Activated T-helper 2 cell treated with anti-CD3 and anti-CD28 coated beads, Interferon-gamma antibody, Interleukin-2, Interleukin-4, amounts not matched to agents 10 μg/mL and 5 μg/mL and 100 μg/mL, durations not matched to agents 14 hours and 24 hours and 36 hours (primary cell): ENCODE measurements around the gene CCDC170. TPM values are rescaled to one million over a fixed set of nuclear protein-coding genes. Genes with fewer than 3 reads are reported as not detected.

Experiments
- DNase-seq: peaks from one replicate; pipeline ENCODE4 v3.0.0; 2021; ENCODE audit warnings: low spot score
- H3K27ac Mint-ChIP-seq: one replicate; pipeline ENCODE4 v1.8.0; 2021; ENCODE audit warnings: mixed read lengths
- H3K27me3 Mint-ChIP-seq: one replicate; pipeline ENCODE4 v1.8.0; 2021; ENCODE audit warnings: low read depth, mixed read lengths
- H3K36me3 Mint-ChIP-seq: one replicate; pipeline ENCODE4 v1.8.0; 2021; ENCODE audit warnings: low read depth, mixed read lengths
- H3K4me1 Mint-ChIP-seq: one replicate; pipeline ENCODE4 v1.8.0; 2021; ENCODE audit warnings: low read depth, mixed read lengths
- H3K4me3 Mint-ChIP-seq: one replicate; pipeline ENCODE4 v1.8.0; 2021; ENCODE audit warnings: low read depth, mild to moderate bottlenecking, moderate library complexity, mixed read lengths
- H3K9me3 Mint-ChIP-seq: one replicate; pipeline ENCODE4 v1.8.0; 2021; ENCODE audit warnings: mixed read lengths
- intact Hi-C: fragments of 100-400 bp; cut with micrococcal nuclease; formaldehyde crosslinking; loops from one replicate; pipeline ENCODE4 v1.15.1; 2023
- total RNA-seq: library from RNA; stranded (reverse); gene quantifications from 2 replicates; pipeline ENCODE4 v1.2.3, GENCODE V29; 2022

The CCDC170 gene
- total RNA-seq, 1 donor from 2014 or later = not detected

DNA sequence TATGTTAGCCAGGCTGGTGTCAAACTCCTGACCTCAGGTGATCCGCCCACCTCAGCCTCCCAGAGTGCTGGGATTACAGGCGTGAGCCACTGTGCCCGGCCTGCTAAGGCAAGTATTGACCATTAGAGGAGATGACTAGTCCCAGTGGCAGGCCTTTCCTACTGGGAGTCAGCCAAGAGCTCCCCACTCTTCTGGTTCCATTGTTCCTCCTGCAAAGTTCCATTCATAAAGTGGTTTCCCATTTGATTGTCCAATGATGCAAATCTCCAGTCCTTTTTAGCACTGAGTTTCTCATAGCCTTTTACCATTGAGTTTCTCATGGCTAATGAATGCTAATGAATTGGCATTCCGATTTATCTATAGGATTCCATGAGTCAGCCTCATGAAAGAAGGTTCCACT, 165.4 kb downstream of the CCDC170 start:
- peaks cover 11% of the 10 kb centered on the region for H3K9me3 Mint-ChIP-seq
- no peak overlapping the region for H3K27ac Mint-ChIP-seq
- no peaks in the 10 kb centered on the region for H3K36me3 Mint-ChIP-seq
- intact Hi-C loops = no loop called here
- H3K4me1 Mint-ChIP-seq = no peaks in the 10 kb centered on the region
- DNase-seq = no peak
- H3K27me3 Mint-ChIP-seq = peaks cover 3% of the 10 kb centered on the region
- no peak overlapping the region for H3K4me3 Mint-ChIP-seq

DNA sequence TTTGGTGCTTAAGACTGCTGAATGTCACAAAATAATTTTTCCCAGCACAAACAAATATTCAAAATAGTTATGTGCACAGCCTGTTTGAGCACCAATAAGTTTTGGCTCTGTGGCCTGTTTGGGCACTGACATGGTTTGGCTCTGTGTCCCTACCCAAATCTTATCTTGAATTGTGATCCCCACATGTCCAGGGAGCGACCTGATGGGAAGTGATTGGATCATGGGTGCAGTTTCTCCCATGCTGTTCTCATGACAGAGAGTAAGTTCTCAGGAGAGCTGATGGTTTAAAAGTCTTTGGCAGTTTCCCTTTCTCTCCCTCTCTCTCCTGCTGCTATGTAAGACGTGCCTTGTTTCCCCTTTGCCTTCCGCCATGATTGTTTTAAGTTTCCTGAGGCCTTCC, 167.7 kb downstream of the CCDC170 start:
- peaks cover 13% of the 10 kb centered on the region for H3K27me3 Mint-ChIP-seq
- intact Hi-C loops = no loop called here

DNA sequence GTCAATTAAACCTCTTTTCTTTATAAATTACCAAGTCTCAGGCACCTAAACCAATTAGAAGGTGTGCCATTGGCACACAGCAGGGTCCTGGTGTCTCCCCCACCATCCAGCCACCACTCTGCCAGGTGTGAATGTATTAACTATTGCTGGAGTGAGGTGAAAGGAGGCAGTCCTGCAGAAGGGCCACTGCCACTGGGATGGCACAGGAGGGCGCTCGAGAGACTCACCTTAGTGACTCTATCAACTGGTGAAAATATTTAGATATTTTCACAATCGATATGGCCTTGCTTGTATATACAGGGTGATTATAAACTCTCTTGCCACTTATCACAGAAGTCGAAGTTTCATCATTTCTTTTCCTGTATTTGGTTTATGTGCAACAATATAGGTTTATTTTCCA, 168.1 kb downstream of the CCDC170 start:
- H3K9me3 Mint-ChIP-seq = no peaks in the 10 kb centered on the region
- H3K4me1 Mint-ChIP-seq = no peaks in the 10 kb centered on the region
- no peaks in the 10 kb centered on the region for H3K36me3 Mint-ChIP-seq
- peaks cover 15% of the 10 kb centered on the region for H3K27me3 Mint-ChIP-seq
- H3K27ac Mint-ChIP-seq = no peak overlapping the region
- no peak overlapping the region for H3K4me3 Mint-ChIP-seq
- intact Hi-C loops = no loop called here
- DNase-seq = no peak

More for the DNA sequence above, 167.7 kb downstream of the CCDC170 start:
- H3K4me1 Mint-ChIP-seq = no peaks in the 10 kb centered on the region
- H3K4me3 Mint-ChIP-seq = no peak overlapping the region
- H3K27ac Mint-ChIP-seq = no peak overlapping the region
- H3K36me3 Mint-ChIP-seq = no peaks in the 10 kb centered on the region
- DNase-seq = no peak
- no peaks in the 10 kb centered on the region for H3K9me3 Mint-ChIP-seq

DNA sequence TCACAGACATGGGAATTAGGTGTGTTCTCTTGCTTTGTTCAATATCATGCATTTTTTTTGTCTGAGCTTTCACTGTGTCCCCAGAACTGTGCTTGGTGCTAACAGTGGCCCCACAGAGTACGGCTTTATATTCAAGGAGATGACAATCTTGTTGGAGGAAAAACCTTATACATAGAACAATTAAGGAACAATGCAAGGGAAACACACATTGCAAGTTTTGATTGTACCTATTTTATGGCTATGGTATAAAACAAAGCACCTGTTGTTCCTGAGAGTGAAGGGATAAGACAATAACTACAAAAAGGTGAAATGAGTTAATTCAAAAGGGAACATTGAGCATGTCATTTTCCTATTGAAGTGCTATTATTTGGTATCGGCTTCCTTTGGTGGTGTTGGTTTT, 169.7 kb downstream of the CCDC170 start:
- H3K36me3 Mint-ChIP-seq = no peaks in the 10 kb centered on the region
- no peak overlapping the region for H3K4me3 Mint-ChIP-seq
- H3K4me1 Mint-ChIP-seq = no peaks in the 10 kb centered on the region
- no peaks in the 10 kb centered on the region for H3K9me3 Mint-ChIP-seq
- intact Hi-C loops = no loop called here
- H3K27ac Mint-ChIP-seq = no peak overlapping the region
- DNase-seq = no peak
- peaks cover 22% of the 10 kb centered on the region for H3K27me3 Mint-ChIP-seq

GRCh38 chr6:151664390-151664789, 170.6 kb downstream of the CCDC170 start:
- no peak for DNase-seq
- no peaks in the 10 kb centered on the region for H3K4me1 Mint-ChIP-seq
- H3K27me3 Mint-ChIP-seq = peaks cover 22% of the 10 kb centered on the region
- no peaks in the 10 kb centered on the region for H3K36me3 Mint-ChIP-seq
- no peak overlapping the region for H3K27ac Mint-ChIP-seq
- H3K4me3 Mint-ChIP-seq = no peak overlapping the region
- H3K9me3 Mint-ChIP-seq = no peaks in the 10 kb centered on the region
- intact Hi-C loops = no loop called here

- Mint-ChIP-seq H3K4me1 (no peaks in the 10 kb centered on the region), H3K4me3 (no peak overlapping the region), H3K27ac (no peak overlapping the region), H3K36me3 (no peaks in the 10 kb centered on the region), H3K27me3 (peaks cover 22% of the 10 kb centered on the region), H3K9me3 (no peaks in the 10 kb centered on the region)
- intact Hi-C loops = no loop called here
- no peak for DNase-seq
These were observed 171.5 kb downstream of the CCDC170 start for GRCh38 chr6:151665329-151665728.

DNA sequence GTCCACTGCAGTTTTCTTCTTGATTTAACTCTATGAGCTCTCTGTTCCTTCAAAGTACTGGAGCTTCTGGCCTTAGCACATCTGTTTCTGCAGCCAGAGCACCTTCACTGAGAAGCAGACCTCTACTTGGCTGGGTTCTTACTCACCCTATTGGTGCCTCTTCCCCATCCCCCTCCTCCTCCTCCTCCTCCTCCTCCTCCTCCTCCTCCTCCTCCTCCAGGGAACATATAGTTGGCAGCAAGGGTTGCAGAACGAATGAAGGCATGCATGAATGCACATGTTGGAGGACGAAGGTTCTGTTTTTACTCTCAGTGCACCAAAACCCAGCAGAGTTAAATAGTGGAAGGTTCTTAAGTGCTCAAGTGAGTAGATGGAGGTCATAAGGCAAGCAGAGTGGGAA, 172.7 kb downstream of the CCDC170 start:
- Mint-ChIP-seq H3K27ac (no peak overlapping the region), H3K9me3 (no peaks in the 10 kb centered on the region)

DNA sequence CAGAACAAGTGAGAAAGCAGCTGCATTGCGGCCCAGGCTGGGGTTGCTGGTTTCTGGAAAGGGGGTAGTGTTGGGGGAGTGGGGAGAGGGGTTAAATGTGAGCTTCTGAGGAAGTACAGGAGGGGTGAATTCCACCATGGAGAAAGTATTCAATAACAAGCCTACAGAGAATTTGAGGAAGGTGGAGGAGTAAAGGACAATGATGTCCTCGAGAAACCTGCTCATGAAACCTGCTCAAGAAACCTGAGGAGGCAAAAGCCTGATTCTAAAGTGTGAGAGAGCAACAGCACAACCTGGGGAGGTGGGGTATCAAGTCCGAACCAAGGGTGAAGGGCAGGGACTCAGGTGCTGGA, 175.4 kb downstream of the CCDC170 start:
- Mint-ChIP-seq H3K27me3 (peaks cover 19% of the 10 kb centered on the region), H3K4me3 (no peak overlapping the region), H3K27ac (no peak overlapping the region), H3K9me3 (no peaks in the 10 kb centered on the region), H3K4me1 (no peaks in the 10 kb centered on the region), H3K36me3 (no peaks in the 10 kb centered on the region)
- intact Hi-C loops = no loop called here
- DNase-seq = no peak

More for the DNA sequence above, 172.7 kb downstream of the CCDC170 start:
- Mint-ChIP-seq H3K27me3 (peaks cover 22% of the 10 kb centered on the region), H3K36me3 (no peaks in the 10 kb centered on the region), H3K4me1 (no peaks in the 10 kb centered on the region), H3K4me3 (no peak overlapping the region)
- no peak for DNase-seq
- intact Hi-C loops = no loop called here

DNA sequence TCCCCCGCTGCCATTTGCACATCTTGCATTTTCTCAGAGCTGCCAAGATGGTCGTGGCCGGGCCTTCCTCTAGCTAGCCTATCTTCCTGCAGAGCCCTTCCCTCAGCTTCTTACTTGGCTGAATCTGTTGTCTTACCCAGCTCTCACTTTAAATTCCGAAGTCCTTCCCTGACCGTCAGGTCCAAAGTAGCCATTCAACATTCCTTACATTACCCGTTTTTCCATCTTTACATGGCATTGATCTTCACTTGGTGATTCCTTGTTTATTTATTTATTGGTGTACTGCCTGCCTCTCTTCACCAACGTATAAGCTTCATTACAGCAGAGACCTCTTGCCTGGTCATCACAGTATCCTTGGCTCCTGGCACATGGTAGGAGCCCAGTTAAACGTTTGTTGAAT, 176.3 kb downstream of the CCDC170 start:
- Mint-ChIP-seq H3K4me3 (no peak overlapping the region), H3K9me3 (no peaks in the 10 kb centered on the region), H3K27me3 (peaks cover 14% of the 10 kb centered on the region), H3K27ac (no peak overlapping the region), H3K4me1 (no peaks in the 10 kb centered on the region), H3K36me3 (no peaks in the 10 kb centered on the region)
- DNase-seq = no peak
- intact Hi-C loops = no loop called here

Other genes with a start within 250 kb of the CCDC170 start
- 19.1 and 19.7 TPM in 2 replicates for gene ZBTB2, start 102.5 kb upstream of the CCDC170 start, total RNA-seq
- gene RMND1, start 41.9 kb upstream of the CCDC170 start, total RNA-seq = 18.5 and 20.5 TPM in 2 replicates